ENCODE measurements around the gene ASF1A. TPM values are rescaled to one million over a fixed set of nuclear protein-coding genes. Genes with fewer than 3 reads are reported as not detected.
A peak's percentile ranks its signal among the peaks of the same experiment; 100 is the strongest.

The ASF1A gene
- total and polyA plus RNA-seq, 9 of the 15 experiments (the other 6 are each of a cell fraction or from before 2014, with no cell fraction given), result 31.5 to 45.3 (median 34.8) TPM

DNA sequence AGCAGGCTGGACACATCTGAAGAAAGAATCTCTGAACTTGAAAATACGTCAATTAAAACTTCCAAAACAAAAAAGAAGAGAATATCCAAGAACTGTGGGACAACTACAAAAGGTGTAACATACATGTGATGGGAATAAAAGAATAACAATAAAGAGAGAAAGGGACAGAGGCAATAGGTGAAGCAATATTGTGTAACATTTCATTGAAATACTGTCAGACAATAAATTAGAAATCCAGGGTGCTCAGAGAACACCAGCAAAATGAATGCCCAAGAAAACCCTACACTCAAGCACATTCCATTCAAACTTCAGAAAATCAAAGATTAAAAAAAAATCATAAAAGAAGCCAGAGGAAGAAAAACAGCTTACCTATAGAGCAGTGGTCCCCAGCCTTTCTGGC lies 33.6 kb upstream of the ASF1A start:
- Histone ChIP-seq H2AFZ (ENCODE audit: low read depth, low read length) (no peak overlapping the region), H3K4me1 (replicated peaks in 1 of 2; ENCODE audit: control insufficient read depth in 2 of 2, insufficient read depth in 2 of 2, low read length in 2 of 2) (peaks cover 0 to 4% of the 10 kb centered on the region in 2 experiments; a peak in 2 of 5 replicates), H3K9ac (ENCODE audit: insufficient read depth in 1 of 2, low read depth in 2 of 2, low read length in 2 of 2) (no peak overlapping the region), H3K36me3 (ENCODE audit: control insufficient read depth, insufficient read depth, low read length) (no peaks in the 10 kb centered on the region), H3K4me3 (no peak overlapping the region), H3K9me1 (ENCODE audit: control insufficient read depth, insufficient read depth, low read length) (no peaks in the 10 kb centered on the region), H3K27ac (ENCODE audit: extremely low read depth, low read depth, low read length) (no peak overlapping the region), H3K27me3 (ENCODE audit: control insufficient read depth in 2 of 2, insufficient read depth in 2 of 2, low read length in 2 of 2) (no peaks in the 10 kb centered on the region), H3K4me2 (ENCODE audit: insufficient read depth, low read length) (no peak overlapping the region), H3K9me3 (replicated peaks; ENCODE audit: control insufficient read depth, insufficient read depth, low read depth, low read length) (no peaks in the 10 kb centered on the region), H4K20me1 (replicated peaks; ENCODE audit: control insufficient read depth, insufficient read depth, low read length) (no peaks in the 10 kb centered on the region), H3K79me2 (ENCODE audit: control insufficient read depth, insufficient read depth, low read length) (0 out of 3 replicates have a peak, but pooled peaks cover 4% of the 10 kb centered on the region)
- BruUV-seq (replicated peaks), result no TSS peak
- CTCF ChIA-PET (ENCODE audit: low intra/inter-chr PET ratio), result interaction anchor here (0.6 kb wide), 1 partner anchor 771 kb away, joined by 5 read pairs; no protein-coding TSS in a partner anchor
- 75% methylated on average over 1 of the region's 1 CpG for WGBS (ENCODE audit: insufficient coverage, low coverage, missing lambda C conversion rate)
- POLR2A ChIA-PET, result interaction anchor here (0.7 to 2.4 kb wide), 4 partner anchors 10 to 102 kb away, joined by 3 to 9 read pairs (median 3); partner anchors contain the start of gene ASF1A
- in situ Hi-C loops (cut with MboI), result no loop called here
- no peak for DNase-seq (ENCODE audit: extremely low read depth in 1 of 4, low spot score in 3 of 4)
- no peak for ATAC-seq
- TF ChIP-seq CEBPG (CRISPR knock-in tag; IDR thresholded peaks at IDR 0.05), result no peak
- peak; percentile 29 to 69; a peak in 3 of 4 replicates for TF ChIP-seq CEBPG (tag; conservative IDR thresholded peaks at IDR 0.05 in 1 of 2, IDR thresholded peaks at IDR 0.05 in 1 of 2)
- no peak for TF ChIP-seq ZNF282 (CRISPR knock-in tag; IDR thresholded peaks at IDR 0.05)
- TF ChIP-seq TRIM28 (IDR thresholded peaks at IDR 0.05), result no peak
- TF ChIP-seq TSC22D4 (tag; IDR thresholded peaks at IDR 0.05), result no peak
- no peak for TF ChIP-seq ZSCAN32 (CRISPR knock-in tag; IDR thresholded peaks at IDR 0.05)
- TF ChIP-seq HLTF (IDR thresholded peaks at IDR 0.05), result no peak
- no peak for TF ChIP-seq DNMT1 (IDR thresholded peaks at IDR 0.05)
- TF ChIP-seq, protein P1, sequence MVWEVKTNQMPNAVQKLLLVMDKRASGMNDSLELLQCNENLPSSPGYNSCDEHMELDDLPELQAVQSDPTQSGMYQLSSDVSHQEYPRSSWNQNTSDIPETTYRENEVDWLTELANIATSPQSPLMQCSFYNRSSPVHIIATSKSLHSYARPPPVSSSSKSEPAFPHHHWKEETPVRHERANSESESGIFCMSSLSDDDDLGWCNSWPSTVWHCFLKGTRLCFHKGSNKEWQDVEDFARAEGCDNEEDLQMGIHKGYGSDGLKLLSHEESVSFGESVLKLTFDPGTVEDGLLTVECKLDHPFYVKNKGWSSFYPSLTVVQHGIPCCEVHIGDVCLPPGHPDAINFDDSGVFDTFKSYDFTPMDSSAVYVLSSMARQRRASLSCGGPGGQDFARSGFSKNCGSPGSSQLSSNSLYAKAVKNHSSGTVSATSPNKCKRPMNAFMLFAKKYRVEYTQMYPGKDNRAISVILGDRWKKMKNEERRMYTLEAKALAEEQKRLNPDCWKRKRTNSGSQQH (CRISPR knock-in tag; IDR thresholded peaks at IDR 0.05), result no peak
- TF ChIP-seq ZNF121 (CRISPR knock-in tag; conservative IDR thresholded peaks at IDR 0.05), result no peak
- no peak for TF ChIP-seq SIX5 (IDR thresholded peaks at IDR 0.05; ENCODE audit: borderline replicate concordance in 1 of 2, insufficient read depth in 1 of 2, low read depth in 1 of 2, low read length in 2 of 2)
- TF ChIP-seq, protein P2, sequence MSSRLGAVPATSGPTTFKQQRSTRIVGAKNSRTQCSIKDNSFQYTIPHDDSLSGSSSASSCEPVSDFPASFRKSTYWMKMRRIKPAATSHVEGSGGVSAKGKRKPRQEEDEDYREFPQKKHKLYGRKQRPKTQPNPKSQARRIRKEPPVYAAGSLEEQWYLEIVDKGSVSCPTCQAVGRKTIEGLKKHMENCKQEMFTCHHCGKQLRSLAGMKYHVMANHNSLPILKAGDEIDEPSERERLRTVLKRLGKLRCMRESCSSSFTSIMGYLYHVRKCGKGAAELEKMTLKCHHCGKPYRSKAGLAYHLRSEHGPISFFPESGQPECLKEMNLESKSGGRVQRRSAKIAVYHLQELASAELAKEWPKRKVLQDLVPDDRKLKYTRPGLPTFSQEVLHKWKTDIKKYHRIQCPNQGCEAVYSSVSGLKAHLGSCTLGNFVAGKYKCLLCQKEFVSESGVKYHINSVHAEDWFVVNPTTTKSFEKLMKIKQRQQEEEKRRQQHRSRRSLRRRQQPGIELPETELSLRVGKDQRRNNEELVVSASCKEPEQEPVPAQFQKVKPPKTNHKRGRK (tag; IDR thresholded peaks at IDR 0.05), result no peak
- TF ChIP-seq, protein P3, sequence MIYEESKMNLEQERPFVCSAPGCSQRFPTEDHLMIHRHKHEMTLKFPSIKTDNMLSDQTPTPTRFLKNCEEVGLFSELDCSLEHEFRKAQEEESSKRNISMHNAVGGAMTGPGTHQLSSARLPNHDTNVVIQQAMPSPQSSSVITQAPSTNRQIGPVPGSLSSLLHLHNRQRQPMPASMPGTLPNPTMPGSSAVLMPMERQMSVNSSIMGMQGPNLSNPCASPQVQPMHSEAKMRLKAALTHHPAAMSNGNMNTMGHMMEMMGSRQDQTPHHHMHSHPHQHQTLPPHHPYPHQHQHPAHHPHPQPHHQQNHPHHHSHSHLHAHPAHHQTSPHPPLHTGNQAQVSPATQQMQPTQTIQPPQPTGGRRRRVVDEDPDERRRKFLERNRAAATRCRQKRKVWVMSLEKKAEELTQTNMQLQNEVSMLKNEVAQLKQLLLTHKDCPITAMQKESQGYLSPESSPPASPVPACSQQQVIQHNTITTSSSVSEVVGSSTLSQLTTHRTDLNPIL (CRISPR knock-in tag; IDR thresholded peaks at IDR 0.05), result no peak
- TF ChIP-seq CEBPB (tag; IDR thresholded peaks at IDR 0.05), result peak; percentile 39
- no peak for TF ChIP-seq ZSCAN29 (IDR thresholded peaks at IDR 0.05)
- no peak for TF ChIP-seq ZFPM2 (CRISPR knock-in tag; IDR thresholded peaks at IDR 0.05)
- no peak for TF ChIP-seq ATF7 (IDR thresholded peaks at IDR 0.05)
- TF ChIP-seq, protein P4, sequence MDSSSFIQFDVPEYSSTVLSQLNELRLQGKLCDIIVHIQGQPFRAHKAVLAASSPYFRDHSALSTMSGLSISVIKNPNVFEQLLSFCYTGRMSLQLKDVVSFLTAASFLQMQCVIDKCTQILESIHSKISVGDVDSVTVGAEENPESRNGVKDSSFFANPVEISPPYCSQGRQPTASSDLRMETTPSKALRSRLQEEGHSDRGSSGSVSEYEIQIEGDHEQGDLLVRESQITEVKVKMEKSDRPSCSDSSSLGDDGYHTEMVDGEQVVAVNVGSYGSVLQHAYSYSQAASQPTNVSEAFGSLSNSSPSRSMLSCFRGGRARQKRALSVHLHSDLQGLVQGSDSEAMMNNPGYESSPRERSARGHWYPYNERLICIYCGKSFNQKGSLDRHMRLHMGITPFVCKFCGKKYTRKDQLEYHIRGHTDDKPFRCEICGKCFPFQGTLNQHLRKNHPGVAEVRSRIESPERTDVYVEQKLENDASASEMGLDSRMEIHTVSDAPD (CRISPR knock-in tag; IDR thresholded peaks at IDR 0.05), result no peak
- FAIRE-seq, result no peak
- intact Hi-C loops (cut with micrococcal nuclease), result no loop called here
